Calu3 (cell line): ENCODE data around the gene UCKL1. TPM values are rescaled to one million over a fixed set of nuclear protein-coding genes. Genes with fewer than 3 reads are reported as not detected.

Experiments
- BruUV-seq: library from RNA; stranded (reverse); fragments of 400-500 nt; replicated peaks from 2 replicates; lab custom pipeline; 2021; lab: Mats Ljungman, UMichigan
- CTCF ChIA-PET: fragments of 300-600 bp; sonication (Branson Sonifier 250); formaldehyde crosslinking; loops from one replicate; lab custom pipeline; 2022; ENCODE audit warnings: antibody characterized with exemption; lab: Charles Lee
- DNase-seq: peaks from one replicate; pipeline ENCODE4 v3.0.0; 2022
- H3K27ac Mint-ChIP-seq: one replicate; pipeline ENCODE4 v1.8.0; 2022; ENCODE audit warnings: mixed read lengths; ENCODE audit not compliant: unreplicated experiment
- H3K27me3 Mint-ChIP-seq: one replicate; pipeline ENCODE4 v1.8.0; 2022; ENCODE audit warnings: mixed read lengths; ENCODE audit not compliant: unreplicated experiment
- H3K36me3 Mint-ChIP-seq: one replicate; pipeline ENCODE4 v1.8.0; 2022; ENCODE audit warnings: mild to moderate bottlenecking, moderate library complexity, mixed read lengths; ENCODE audit not compliant: insufficient read depth, unreplicated experiment
- H3K4me1 Mint-ChIP-seq: one replicate; pipeline ENCODE4 v1.8.0; 2022; ENCODE audit warnings: mild to moderate bottlenecking, low read depth, mixed read lengths; ENCODE audit not compliant: unreplicated experiment
- H3K4me3 Mint-ChIP-seq: one replicate; pipeline ENCODE4 v1.8.0; 2022; ENCODE audit warnings: mild to moderate bottlenecking, low read depth, moderate library complexity, mixed read lengths; ENCODE audit not compliant: unreplicated experiment
- H3K9me3 Mint-ChIP-seq: one replicate; pipeline ENCODE4 v1.8.0; 2022; ENCODE audit warnings: low read depth, mixed read lengths; ENCODE audit not compliant: unreplicated experiment
- intact Hi-C: fragments of 100-400 bp; cut with micrococcal nuclease; formaldehyde crosslinking; loops from one replicate; pipeline ENCODE4 v1.10.0; 2022; ENCODE audit not compliant: unreplicated experiment
- total RNA-seq: library from RNA; stranded (reverse); gene quantifications from 2 replicates; pipeline ENCODE4 v1.2.3, GENCODE V29; 2022
- TF ChIP-seq, protein P1 (sequence below): fragments of 200-600 bp; IDR thresholded peaks from one replicate; pipeline ENCODE4 v1.8.0; 2022; ENCODE audit warnings: antibody characterized with exemption; ENCODE audit not compliant: unreplicated experiment

Gene UCKL1
- total RNA-seq, 1 experiment from 2014 or later, result 85.1 TPM

DNA sequence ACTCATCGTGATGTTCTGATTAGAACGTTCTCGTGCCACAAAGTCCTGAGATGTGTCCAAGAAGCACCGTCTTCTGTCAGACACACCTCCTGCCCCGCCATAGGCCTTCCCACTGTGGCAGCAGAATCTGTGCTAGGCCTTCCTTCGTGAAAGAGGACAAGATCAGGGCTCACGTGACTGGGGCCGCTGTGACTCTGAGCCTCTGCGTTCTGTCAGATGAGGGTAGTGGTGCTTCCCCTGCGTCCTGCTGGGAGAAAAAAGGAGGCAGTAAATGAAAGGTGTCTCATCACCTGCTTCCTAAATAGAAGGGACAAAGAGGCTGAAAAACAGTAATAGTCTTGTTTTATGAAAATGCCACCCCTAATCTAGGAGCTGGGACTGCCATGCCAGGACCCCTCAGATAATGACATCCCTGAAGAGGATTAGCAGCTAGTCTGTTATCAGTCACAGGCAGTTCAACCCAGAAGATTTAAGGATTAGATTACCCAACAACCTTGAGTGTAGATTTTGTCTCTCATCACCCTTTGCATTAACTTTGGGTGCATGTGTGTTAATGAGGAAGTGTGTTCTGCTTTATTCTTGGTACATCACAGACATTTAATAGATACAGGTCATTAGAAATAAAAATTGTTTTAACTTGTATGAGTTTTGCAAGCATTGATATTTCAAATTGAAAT, 57.2 kb downstream of the UCKL1 start:
- Mint-ChIP-seq H3K27ac (no peak overlapping the region), H3K4me1 (peaks cover 36% of the 10 kb centered on the region), H3K36me3 (peaks cover 57% of the 10 kb centered on the region), H3K4me3 (no peak overlapping the region), H3K27me3 (no peaks in the 10 kb centered on the region), H3K9me3 (no peaks in the 10 kb centered on the region)
- no TSS peak for BruUV-seq
- CTCF ChIA-PET, result no interaction called here
- TF ChIP-seq, protein P1, sequence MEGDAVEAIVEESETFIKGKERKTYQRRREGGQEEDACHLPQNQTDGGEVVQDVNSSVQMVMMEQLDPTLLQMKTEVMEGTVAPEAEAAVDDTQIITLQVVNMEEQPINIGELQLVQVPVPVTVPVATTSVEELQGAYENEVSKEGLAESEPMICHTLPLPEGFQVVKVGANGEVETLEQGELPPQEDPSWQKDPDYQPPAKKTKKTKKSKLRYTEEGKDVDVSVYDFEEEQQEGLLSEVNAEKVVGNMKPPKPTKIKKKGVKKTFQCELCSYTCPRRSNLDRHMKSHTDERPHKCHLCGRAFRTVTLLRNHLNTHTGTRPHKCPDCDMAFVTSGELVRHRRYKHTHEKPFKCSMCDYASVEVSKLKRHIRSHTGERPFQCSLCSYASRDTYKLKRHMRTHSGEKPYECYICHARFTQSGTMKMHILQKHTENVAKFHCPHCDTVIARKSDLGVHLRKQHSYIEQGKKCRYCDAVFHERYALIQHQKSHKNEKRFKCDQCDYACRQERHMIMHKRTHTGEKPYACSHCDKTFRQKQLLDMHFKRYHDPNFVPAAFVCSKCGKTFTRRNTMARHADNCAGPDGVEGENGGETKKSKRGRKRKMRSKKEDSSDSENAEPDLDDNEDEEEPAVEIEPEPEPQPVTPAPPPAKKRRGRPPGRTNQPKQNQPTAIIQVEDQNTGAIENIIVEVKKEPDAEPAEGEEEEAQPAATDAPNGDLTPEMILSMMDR, result no peak
- no peak for DNase-seq
- intact Hi-C loops, result loop anchor here (10.0 kb wide), 1 partner anchor 156 kb away; no protein-coding TSS in a partner anchor

DNA sequence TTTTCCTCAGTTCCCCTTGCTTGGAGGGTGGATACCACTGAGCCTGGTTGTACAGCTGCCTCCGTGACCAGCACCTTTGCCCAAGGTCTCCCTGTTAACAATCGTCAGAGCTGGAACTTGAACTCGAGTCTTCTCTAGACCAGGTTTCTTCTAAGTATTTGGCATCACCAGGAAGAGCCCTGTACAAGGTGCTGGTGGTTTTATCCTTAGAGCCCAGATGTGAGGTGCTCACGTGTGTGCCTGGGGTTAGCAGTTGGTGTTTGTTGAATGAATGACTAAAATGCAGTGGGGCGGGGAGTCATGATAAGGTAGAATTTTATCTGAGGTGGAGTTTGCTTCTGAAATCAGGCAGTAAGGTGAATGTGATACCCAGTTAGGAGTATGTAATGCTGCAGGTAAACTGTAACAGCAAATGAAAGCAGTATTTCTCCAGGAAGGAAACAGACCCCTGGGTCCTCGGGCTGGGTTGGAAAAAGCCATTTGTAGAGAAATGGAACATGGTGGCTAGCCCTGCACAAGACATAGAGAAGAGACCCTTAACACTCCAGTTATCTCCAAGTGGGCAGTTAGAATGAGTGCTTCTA, 58.1 kb downstream of the UCKL1 start:
- Mint-ChIP-seq H3K4me1 (peaks cover 40% of the 10 kb centered on the region), H3K27ac (peak overlapping the region; percentile 34), H3K4me3 (peak overlapping the region; percentile 18), H3K36me3 (peaks cover 63% of the 10 kb centered on the region), H3K9me3 (no peaks in the 10 kb centered on the region), H3K27me3 (no peaks in the 10 kb centered on the region)
- TF ChIP-seq, protein P1, result no peak
- BruUV-seq, result no TSS peak
- CTCF ChIA-PET, result no interaction called here
- no peak for DNase-seq
- intact Hi-C loops, result loop anchor here (10.0 kb wide), 1 partner anchor 157 kb away; no protein-coding TSS in a partner anchor

DNA sequence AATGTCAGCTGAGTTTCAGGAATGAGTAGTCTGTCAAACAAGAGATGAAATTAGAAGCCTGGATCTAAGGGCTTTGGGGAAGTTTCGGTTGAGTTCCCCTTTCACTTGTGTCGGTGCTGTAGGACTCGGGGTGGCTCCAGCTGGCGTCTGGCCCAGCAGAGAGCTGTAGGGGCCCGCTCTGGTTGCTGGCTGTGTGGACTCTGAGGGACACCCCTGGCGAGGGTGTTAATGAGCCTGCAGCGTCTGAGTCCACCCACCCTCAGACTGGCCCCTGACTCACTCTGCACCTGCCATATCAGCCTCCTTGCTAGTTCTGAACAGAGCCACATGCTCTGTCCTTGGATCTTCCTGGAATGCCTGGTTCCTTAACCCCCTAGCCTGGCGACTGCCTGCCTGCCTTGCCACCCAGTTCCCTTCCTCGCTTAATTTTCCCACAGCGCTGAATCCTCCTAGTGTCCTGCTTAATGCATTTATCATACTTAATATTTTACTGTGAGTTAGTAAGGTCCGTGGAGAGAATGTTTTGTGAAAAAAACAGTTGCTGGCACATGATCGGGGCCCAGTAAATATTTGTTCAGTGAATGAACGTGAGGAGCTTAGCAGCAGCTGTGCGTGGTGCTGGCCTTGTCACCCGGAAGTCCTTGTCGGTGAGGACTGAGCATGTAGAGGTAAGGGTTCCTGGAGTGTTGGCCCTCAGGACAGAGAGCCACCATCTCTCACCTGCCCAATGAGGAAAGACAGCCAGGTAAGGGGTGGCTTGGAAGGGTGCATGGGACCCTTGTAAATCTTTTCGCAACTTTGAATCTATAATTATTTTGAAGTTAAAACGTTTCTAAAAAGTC, 59.7 kb downstream of the UCKL1 start:
- TF ChIP-seq, protein P1, result no peak
- Mint-ChIP-seq H3K4me3 (peak overlapping the region; percentile 72), H3K27ac (peak overlapping the region; percentile 63), H3K36me3 (peaks cover 65% of the 10 kb centered on the region), H3K4me1 (peaks cover 35% of the 10 kb centered on the region), H3K27me3 (no peaks in the 10 kb centered on the region), H3K9me3 (no peaks in the 10 kb centered on the region)
- DNase-seq, result peak; percentile 46
- BruUV-seq, result TSS peak; percentile 65
- intact Hi-C loops, result loop anchor here (10.0 kb wide), 1 partner anchor 158 kb away; no protein-coding TSS in a partner anchor
- CTCF ChIA-PET, result interaction anchor here (0.8 to 1.8 kb wide), 5 partner anchors 12 to 359 kb away, joined by 3 to 6 read pairs (median 3); partner anchors contain the start of genes ARFRP1 and ZGPAT

DNA sequence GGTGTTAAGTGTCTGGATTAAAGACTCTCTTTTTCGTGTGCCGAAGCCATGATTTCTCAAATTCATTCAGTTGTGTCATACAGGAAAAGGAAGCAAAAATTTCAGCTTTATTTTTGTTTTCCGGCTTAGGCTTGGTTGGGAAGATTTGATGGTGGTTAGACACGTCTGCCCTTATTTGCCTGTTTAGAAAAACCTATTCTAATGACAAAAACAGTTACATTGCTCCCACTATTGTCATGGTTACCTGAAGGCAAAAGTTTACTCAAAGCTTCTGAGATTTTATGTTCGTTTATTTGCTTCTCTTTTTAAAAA, 60.3 kb downstream of the UCKL1 start:
- Mint-ChIP-seq H3K27me3 (no peaks in the 10 kb centered on the region), H3K4me1 (peaks cover 35% of the 10 kb centered on the region), H3K4me3 (peak overlapping the region; percentile 72), H3K9me3 (no peaks in the 10 kb centered on the region), H3K36me3 (peaks cover 70% of the 10 kb centered on the region), H3K27ac (peak overlapping the region; percentile 63)
- intact Hi-C loops, result loop anchor here (10.0 kb wide), 1 partner anchor 159 kb away; no protein-coding TSS in a partner anchor
- DNase-seq, result no peak
- TF ChIP-seq, protein P1, result no peak
- TSS peak; percentile 50 for BruUV-seq
- CTCF ChIA-PET, result interaction anchor here (0.6 to 1.8 kb wide), 6 partner anchors 12 to 358 kb away, joined by 3 to 7 read pairs (median 3); partner anchors contain the start of genes ARFRP1 and ZGPAT
